Measurements from ENCODE around the gene MMS22L. TPM values are rescaled to one million over a fixed set of nuclear protein-coding genes. Genes with fewer than 3 reads are reported as not detected.

The MMS22L gene
- total and polyA plus RNA-seq, 2 experiments from 2014 or later, result 11.7 to 49.5 TPM

DNA sequence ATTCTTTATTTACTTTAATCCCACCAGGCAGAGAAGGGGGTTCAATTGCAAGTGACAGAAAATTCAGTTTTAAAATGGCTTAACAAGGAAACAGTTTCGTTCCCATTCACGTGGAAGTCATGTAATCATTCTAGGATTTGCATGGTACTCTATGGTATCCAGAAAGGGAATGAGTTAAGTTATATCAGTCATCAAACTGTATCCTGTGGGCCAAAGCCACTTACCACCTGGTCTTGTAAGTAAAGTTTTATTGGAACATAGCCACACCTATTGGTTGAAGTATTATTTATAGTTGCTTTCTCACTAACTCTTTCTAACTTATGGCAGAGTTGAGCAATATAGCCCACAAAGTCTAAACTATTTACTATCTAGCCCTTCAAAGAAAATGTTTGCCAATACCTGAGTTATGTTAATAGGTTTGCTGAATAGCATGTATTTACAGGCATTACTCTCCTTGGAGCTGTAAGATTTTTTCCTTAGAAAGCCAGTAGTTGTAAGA is 10.2 kb upstream of the MMS22L start:
- Histone ChIP-seq H3K27ac (ENCODE audit: low read depth) (no peak overlapping the region), H3F3A (replicated peaks; ENCODE audit: low read depth) (no peaks in the 10 kb centered on the region), H3K9me2 (ENCODE audit: insufficient read depth) (0 out of 2 replicates have a peak, but pooled peaks cover 4% of the 10 kb centered on the region), H3K36me3 (ENCODE audit: insufficient read depth) (no peaks in the 10 kb centered on the region; the same call in 1 of the 2 replicates), H2AFZ (no peak overlapping the region), H3K27me3 (ENCODE audit: insufficient read depth) (no peaks in the 10 kb centered on the region), H3K4me3 (no peak overlapping the region), H3K4me1 (ENCODE audit: insufficient read depth) (peaks cover 7% of the 10 kb centered on the region; the same call in 1 of the 2 replicates), H4K20me1 (replicated peaks; ENCODE audit: insufficient read depth) (no peaks in the 10 kb centered on the region), H3K79me2 (replicated peaks; ENCODE audit: insufficient read depth) (no peaks in the 10 kb centered on the region), H3K4me2 (no peak overlapping the region)
- TF ChIP-seq NANOG (IDR thresholded peaks at IDR 0.05; ENCODE audit: borderline replicate concordance) (no peak), ZNF331 (CRISPR knock-in tag; IDR thresholded peaks at IDR 0.05; ENCODE audit: low read depth) (no peak), CREB1 (CRISPR knock-in tag; IDR thresholded peaks at IDR 0.05; ENCODE audit: low read depth) (no peak), JUNB (IDR thresholded peaks at IDR 0.05; ENCODE audit: unreplicated experiment) (no peak), EZH2 (IDR thresholded peaks at IDR 0.05; ENCODE audit: low read depth, unreplicated experiment) (no peak), EZH2phosphoT487 (IDR thresholded peaks at IDR 0.05; ENCODE audit: unreplicated experiment) (no peak), ZNF114 (CRISPR knock-in tag; IDR thresholded peaks at IDR 0.05) (no peak), POLR2AphosphoS5 (IDR thresholded peaks at IDR 0.05; ENCODE audit: low read depth) (no peak), STAT1 (IDR thresholded peaks at IDR 0.05; ENCODE audit: unreplicated experiment) (no peak)
- TF ChIP-seq, protein P1, sequence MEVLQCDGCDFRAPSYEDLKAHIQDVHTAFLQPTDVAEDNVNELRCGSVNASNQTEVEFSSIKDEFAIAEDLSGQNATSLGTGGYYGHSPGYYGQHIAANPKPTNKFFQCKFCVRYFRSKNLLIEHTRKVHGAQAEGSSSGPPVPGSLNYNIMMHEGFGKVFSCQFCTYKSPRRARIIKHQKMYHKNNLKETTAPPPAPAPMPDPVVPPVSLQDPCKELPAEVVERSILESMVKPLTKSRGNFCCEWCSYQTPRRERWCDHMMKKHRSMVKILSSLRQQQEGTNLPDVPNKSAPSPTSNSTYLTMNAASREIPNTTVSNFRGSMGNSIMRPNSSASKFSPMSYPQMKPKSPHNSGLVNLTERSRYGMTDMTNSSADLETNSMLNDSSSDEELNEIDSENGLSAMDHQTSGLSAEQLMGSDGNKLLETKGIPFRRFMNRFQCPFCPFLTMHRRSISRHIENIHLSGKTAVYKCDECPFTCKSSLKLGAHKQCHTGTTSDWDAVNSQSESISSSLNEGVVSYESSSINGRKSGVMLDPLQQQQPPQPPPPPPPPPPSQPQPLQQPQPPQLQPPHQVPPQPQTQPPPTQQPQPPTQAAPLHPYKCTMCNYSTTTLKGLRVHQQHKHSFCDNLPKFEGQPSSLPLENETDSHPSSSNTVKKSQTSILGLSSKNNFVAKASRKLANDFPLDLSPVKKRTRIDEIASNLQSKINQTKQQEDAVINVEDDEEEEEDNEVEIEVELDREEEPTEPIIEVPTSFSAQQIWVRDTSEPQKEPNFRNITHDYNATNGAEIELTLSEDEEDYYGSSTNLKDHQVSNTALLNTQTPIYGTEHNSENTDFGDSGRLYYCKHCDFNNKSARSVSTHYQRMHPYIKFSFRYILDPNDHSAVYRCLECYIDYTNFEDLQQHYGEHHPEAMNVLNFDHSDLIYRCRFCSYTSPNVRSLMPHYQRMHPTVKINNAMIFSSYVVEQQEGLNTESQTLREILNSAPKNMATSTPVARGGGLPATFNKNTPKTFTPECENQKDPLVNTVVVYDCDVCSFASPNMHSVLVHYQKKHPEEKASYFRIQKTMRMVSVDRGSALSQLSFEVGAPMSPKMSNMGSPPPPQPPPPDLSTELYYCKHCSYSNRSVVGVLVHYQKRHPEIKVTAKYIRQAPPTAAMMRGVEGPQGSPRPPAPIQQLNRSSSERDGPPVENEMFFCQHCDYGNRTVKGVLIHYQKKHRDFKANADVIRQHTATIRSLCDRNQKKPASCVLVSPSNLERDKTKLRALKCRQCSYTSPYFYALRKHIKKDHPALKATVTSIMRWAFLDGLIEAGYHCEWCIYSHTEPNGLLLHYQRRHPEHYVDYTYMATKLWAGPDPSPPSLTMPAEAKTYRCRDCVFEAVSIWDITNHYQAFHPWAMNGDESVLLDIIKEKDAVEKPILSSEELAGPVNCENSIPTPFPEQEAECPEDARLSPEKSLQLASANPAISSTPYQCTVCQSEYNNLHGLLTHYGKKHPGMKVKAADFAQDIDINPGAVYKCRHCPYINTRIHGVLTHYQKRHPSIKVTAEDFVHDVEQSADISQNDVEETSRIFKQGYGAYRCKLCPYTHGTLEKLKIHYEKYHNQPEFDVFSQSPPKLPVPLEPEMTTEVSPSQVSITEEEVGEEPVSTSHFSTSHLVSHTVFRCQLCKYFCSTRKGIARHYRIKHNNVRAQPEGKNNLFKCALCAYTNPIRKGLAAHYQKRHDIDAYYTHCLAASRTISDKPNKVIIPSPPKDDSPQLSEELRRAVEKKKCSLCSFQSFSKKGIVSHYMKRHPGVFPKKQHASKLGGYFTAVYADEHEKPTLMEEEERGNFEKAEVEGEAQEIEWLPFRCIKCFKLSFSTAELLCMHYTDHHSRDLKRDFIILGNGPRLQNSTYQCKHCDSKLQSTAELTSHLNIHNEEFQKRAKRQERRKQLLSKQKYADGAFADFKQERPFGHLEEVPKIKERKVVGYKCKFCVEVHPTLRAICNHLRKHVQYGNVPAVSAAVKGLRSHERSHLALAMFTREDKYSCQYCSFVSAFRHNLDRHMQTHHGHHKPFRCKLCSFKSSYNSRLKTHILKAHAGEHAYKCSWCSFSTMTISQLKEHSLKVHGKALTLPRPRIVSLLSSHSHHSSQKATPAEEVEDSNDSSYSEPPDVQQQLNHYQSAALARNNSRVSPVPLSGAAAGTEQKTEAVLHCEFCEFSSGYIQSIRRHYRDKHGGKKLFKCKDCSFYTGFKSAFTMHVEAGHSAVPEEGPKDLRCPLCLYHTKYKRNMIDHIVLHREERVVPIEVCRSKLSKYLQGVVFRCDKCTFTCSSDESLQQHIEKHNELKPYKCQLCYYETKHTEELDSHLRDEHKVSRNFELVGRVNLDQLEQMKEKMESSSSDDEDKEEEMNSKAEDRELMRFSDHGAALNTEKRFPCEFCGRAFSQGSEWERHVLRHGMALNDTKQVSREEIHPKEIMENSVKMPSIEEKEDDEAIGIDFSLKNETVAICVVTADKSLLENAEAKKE (CRISPR knock-in tag; IDR thresholded peaks at IDR 0.05), result no peak
- TF ChIP-seq, protein P2, sequence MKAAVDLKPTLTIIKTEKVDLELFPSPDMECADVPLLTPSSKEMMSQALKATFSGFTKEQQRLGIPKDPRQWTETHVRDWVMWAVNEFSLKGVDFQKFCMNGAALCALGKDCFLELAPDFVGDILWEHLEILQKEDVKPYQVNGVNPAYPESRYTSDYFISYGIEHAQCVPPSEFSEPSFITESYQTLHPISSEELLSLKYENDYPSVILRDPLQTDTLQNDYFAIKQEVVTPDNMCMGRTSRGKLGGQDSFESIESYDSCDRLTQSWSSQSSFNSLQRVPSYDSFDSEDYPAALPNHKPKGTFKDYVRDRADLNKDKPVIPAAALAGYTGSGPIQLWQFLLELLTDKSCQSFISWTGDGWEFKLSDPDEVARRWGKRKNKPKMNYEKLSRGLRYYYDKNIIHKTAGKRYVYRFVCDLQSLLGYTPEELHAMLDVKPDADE (IDR thresholded peaks at IDR 0.05), result no peak
- TF ChIP-seq, protein P3, sequence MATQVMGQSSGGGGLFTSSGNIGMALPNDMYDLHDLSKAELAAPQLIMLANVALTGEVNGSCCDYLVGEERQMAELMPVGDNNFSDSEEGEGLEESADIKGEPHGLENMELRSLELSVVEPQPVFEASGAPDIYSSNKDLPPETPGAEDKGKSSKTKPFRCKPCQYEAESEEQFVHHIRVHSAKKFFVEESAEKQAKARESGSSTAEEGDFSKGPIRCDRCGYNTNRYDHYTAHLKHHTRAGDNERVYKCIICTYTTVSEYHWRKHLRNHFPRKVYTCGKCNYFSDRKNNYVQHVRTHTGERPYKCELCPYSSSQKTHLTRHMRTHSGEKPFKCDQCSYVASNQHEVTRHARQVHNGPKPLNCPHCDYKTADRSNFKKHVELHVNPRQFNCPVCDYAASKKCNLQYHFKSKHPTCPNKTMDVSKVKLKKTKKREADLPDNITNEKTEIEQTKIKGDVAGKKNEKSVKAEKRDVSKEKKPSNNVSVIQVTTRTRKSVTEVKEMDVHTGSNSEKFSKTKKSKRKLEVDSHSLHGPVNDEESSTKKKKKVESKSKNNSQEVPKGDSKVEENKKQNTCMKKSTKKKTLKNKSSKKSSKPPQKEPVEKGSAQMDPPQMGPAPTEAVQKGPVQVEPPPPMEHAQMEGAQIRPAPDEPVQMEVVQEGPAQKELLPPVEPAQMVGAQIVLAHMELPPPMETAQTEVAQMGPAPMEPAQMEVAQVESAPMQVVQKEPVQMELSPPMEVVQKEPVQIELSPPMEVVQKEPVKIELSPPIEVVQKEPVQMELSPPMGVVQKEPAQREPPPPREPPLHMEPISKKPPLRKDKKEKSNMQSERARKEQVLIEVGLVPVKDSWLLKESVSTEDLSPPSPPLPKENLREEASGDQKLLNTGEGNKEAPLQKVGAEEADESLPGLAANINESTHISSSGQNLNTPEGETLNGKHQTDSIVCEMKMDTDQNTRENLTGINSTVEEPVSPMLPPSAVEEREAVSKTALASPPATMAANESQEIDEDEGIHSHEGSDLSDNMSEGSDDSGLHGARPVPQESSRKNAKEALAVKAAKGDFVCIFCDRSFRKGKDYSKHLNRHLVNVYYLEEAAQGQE (IDR thresholded peaks at IDR 0.05; ENCODE audit: unreplicated experiment), result no peak
- TF ChIP-seq, protein P4, sequence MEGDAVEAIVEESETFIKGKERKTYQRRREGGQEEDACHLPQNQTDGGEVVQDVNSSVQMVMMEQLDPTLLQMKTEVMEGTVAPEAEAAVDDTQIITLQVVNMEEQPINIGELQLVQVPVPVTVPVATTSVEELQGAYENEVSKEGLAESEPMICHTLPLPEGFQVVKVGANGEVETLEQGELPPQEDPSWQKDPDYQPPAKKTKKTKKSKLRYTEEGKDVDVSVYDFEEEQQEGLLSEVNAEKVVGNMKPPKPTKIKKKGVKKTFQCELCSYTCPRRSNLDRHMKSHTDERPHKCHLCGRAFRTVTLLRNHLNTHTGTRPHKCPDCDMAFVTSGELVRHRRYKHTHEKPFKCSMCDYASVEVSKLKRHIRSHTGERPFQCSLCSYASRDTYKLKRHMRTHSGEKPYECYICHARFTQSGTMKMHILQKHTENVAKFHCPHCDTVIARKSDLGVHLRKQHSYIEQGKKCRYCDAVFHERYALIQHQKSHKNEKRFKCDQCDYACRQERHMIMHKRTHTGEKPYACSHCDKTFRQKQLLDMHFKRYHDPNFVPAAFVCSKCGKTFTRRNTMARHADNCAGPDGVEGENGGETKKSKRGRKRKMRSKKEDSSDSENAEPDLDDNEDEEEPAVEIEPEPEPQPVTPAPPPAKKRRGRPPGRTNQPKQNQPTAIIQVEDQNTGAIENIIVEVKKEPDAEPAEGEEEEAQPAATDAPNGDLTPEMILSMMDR (conservative IDR thresholded peaks at IDR 0.05; ENCODE audit: low read depth in 2 of 2), result no peak
- H3K36me3 Mint-ChIP-seq (ENCODE audit: low read depth), result no peaks in the 10 kb centered on the region; the same call in 1 of the 3 replicates
- no peak overlapping the region for H3K4me3 Mint-ChIP-seq
- peaks cover 9% of the 10 kb centered on the region for H3K4me1 Mint-ChIP-seq
- DNase-seq (ENCODE audit: low spot score) (no peak), ATAC-seq (no peak)
- no peak overlapping the region for H3K27ac Mint-ChIP-seq
- H3K27me3 Mint-ChIP-seq (ENCODE audit: insufficient read depth, low read depth, poor library complexity), result peaks cover 3% of the 10 kb centered on the region
- peaks cover 20% of the 10 kb centered on the region; the same call in 2 of the 3 replicates for H3K9me3 Mint-ChIP-seq

Measured in GM23338 (cell line).